Fibroblast of skin of scalp (primary cell): ENCODE measurements around the gene PNPLA8. TPM values are rescaled to one million over a fixed set of nuclear protein-coding genes. Genes with fewer than 3 reads are reported as not detected.
"Not testable (repeated sequence)": the region's sequence is repeated elsewhere in the genome, so short reads cannot be mapped to it uniquely, and the experiment has no call there.

Source experiments
- DNase-seq: peaks from one replicate; pipeline ENCODE4 v3.0.0-alpha.2; 2013
- polyA plus RNA-seq, 2 experiments: library from polyadenylated mRNA; unstranded; fragments of 120-200 nt; gene quantifications; one replicate each; pipeline ENCODE4 v1.2.1, GENCODE V29; 2013; ENCODE audit not compliant: insufficient read length in 2 of 2

PNPLA8 gene, protein sequence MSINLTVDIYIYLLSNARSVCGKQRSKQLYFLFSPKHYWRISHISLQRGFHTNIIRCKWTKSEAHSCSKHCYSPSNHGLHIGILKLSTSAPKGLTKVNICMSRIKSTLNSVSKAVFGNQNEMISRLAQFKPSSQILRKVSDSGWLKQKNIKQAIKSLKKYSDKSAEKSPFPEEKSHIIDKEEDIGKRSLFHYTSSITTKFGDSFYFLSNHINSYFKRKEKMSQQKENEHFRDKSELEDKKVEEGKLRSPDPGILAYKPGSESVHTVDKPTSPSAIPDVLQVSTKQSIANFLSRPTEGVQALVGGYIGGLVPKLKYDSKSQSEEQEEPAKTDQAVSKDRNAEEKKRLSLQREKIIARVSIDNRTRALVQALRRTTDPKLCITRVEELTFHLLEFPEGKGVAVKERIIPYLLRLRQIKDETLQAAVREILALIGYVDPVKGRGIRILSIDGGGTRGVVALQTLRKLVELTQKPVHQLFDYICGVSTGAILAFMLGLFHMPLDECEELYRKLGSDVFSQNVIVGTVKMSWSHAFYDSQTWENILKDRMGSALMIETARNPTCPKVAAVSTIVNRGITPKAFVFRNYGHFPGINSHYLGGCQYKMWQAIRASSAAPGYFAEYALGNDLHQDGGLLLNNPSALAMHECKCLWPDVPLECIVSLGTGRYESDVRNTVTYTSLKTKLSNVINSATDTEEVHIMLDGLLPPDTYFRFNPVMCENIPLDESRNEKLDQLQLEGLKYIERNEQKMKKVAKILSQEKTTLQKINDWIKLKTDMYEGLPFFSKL
- 21.4 TPM for polyA plus RNA-seq (2013, experiment 1 of 2; ENCODE audit: insufficient read length)
- 22.6 TPM for polyA plus RNA-seq (2013, experiment 2 of 2; ENCODE audit: insufficient read length)

GRCh38 chr7:108525985-108526767 is at the start of gene PNPLA8:
TSS of gene PNPLA8 (minus strand) at chr7:108526135. CDS start at chr7:108515491, 10,644 bp downstream.
- DNase-seq: peak; percentile 100

DNA sequence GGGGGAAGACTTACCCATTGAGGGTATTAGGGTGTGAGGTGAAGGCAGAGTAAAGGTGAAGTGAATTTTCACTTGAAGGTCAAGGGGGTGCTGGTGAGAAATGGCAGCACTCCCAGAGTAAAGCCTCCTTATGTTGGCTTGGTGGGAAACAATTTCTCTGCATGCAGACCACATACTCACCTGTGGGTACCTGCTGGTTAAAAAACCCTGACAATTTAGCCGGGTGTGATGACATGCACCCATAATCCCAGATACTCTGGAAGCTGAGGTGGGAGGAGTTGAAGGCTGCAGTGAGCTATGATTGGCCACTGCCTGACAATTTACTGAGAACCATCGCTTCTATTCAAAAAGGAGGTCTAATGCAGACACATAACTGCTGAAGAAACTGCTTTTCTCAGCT is 49.2 kb upstream of the PNPLA8 start:
- no peak for DNase-seq

DNA sequence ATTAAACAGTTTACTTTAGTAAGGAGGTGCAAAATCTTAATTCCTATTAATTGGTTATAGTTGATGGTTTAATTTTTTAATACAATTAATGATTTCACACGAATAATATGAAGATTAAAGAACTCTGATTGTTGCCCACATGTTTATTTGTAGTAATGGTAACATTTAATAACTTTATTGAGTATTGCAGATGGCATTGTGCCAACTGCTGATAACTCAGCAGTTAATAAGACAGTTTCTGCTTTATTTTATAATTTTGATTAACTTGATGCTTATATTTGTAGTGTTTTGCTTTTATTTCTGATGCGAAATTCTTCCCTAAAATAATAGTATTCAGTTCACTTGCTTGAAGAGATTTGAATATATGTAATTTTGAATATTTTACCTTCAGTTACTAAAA is 46.5 kb upstream of the PNPLA8 start:
- no peak for DNase-seq

DNA sequence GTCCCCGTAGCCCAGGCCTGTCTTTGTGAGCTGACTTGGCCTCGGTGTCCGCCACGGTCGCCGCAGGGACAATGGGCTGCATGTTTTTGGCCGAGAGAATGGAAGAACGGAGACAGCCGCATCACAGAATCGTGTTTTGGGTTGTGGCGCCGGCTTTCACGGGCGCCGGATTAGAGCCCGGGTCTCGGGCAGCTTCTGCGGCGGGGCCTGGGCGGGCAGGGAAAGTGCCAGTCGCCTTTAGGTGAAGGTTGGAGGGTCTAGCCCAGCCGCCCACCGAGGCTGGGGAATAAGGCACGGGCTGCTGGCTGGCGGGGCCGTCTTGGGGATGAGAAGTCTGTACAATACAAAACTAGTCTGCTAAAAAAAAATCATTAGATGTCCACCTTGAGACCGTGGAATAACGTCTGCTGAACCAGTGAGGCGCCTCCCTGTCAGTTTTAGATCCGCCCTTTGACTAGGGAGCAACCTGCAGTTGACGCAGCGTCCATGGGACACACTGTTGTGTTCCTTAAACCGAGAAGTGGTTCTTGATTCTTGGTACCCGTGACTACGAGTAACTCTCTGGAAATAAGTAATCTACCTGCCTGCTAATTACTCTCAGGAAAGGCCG is 44.3 kb upstream of the PNPLA8 start:
- peak; percentile 8 for DNase-seq

GRCh38 chr7:108569381-108570145 is 43.6 kb upstream of the PNPLA8 start, which contains the start of the genes DNAJB9 and THAP5:
TSS of gene DNAJB9 (plus strand) at chr7:108569874. CDS start at chr7:108571727, 1,853 bp downstream.
TSS of gene THAP5 (minus strand) at chr7:108569706. CDS start at chr7:108569569, 137 bp downstream.
- DNase-seq: peak; percentile 100

- no peak for DNase-seq
Observed at GRCh38 chr7:108568801-108569380, 43.0 kb upstream of the PNPLA8 start.

DNA sequence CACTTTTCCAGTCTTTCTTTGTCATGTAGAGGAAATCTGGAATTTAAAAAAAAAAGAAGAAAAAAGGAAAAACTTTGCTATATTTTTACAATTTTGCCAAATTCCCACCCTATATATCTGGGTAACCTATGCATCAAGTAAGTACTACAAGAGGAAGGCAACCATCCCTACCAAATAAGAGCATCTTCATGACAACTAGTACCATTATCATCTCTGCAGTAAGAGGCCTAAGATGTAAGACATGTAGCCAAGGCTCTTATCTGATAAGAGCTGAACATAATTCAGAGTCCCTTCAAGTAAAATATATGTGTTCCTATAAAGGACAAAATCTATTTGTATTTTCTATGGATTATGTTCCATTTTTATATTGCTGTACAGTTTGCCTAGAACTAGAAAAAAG is 40.1 kb upstream of the PNPLA8 start:
- DNase-seq: no peak

GRCh38 chr7:108561047-108561619 is 35.2 kb upstream of the PNPLA8 start:
- peak; percentile 50 for DNase-seq

GRCh38 chr7:108559253-108559652 is 33.3 kb upstream of the PNPLA8 start:
- DNase-seq: no peak

DNA sequence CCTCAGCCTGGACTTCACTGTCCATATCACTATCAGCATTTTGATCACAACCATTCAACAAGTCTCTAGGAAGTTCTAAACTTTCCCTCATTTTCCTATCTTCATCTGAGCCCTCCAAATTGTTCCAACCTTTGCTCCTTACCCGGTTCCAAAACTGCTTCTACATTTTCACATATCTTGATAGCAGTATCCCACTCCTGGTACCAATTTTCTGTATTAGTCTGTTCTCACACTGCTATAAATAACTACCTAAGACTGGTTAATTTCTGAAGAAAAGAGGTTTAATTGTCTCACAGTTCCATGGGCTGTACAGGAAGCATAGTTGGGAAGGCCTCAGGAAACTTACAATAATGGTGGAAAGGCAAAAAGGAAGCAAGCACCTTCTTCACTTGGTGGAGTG is 31.7 kb upstream of the PNPLA8 start:
- no peak for DNase-seq

DNA sequence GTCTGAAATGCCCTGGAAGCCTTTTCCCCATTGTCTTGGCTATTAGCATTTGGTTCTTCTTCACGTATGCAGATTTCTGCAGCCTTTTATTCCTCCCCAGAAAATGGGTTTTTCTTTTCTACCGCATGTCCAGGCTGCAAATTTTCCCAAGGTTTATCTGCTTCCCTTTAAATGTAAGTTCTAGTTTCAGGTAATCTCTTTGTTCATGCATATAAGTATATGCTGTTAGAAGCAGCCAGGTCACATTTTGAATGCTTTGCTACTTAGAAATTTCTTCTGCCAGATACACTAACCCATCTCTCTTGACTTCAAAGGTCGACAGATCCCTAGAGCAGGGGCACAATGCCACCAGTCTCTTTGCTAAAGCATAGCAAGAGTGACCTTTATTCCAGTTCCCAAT is 31.3 kb upstream of the PNPLA8 start:
- no peak for DNase-seq

DNA sequence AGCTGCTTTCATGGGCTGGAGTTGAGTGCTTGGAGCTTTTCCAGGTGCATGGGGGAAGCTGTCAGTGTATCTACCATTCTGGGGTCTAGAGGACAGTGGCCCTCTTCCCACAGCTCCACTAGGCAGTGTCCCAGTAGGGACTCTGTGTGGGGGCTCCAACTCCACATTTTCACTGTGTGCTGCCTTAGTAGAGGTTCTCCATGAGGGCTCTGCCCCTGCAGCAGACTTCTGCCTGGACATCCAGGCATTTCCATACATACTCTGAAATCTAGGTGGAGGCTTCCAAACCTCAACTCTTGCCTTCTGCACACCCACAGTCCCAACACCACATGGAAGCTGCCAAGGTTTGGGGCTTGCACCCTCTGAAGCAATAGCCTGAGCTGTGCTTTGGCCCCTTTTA is 30.7 kb upstream of the PNPLA8 start:
- not testable (repeated sequence) for DNase-seq

- DNase-seq: not testable (repeated sequence)
Observed at GRCh38 chr7:108548141-108548896, 22.4 kb upstream of the PNPLA8 start.

DNA sequence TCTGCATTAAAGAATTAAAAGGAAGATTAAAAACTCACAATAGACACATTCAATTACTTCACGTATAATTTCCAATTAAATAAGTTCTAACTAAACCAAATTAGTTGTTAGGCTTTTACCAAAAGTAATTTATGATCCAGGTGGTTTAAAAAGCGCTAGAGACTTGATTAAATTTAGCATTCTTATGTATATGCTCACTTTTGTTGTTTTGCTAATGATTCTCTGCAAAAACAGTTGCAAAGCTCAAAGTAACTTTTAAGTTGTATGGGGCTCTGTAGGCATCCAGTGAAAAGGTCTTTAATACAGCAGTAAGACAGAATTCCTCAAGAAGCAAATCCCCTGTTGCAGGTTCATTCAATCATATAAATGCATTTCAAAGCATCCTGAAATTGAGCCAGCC is 15.5 kb upstream of the PNPLA8 start:
- DNase-seq: no peak

- DNase-seq: not testable (repeated sequence)
Observed at GRCh38 chr7:108538685-108539084, 12.8 kb upstream of the PNPLA8 start.

- DNase-seq: not testable (repeated sequence)
Observed at GRCh38 chr7:108538236-108538635, 12.3 kb upstream of the PNPLA8 start.

DNA sequence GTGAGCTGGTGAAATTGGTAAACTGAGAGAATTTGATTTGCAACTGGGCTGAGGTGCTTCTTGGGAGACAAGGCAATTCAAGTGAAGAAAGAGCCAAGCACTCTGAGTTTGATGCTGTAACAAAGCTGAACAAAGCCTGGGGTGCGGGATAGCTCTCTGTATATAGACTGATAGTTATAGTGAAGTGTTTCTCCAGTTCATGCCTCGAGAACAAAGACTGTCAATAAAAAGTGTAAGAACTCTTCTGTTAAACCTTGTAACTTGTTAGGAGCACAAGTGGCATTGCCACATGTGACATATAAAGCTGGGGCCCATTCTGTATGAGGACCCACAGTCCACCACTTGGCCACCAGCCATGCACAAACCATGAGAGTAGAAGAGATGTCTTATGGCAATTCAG is 11.3 kb upstream of the PNPLA8 start:
- no peak for DNase-seq

DNA sequence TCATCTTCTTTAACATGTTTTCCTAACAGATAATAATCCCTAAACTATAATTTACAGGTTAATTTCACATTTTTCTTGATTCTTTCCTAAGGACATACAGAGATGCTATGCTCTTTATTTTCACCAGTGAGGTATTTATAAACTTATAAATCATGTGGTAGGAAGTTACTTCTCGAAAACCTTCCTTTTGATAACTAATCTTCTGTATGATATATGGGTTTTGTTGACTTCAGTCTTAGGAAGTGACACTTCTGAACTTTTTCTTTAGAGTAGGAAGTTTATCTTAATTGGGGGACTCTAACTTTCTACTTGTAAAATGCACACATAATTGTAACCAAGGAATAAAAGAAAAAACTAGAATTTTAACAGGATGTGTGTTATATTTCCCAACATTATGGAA is 9.8 kb upstream of the PNPLA8 start:
- no peak for DNase-seq

DNA sequence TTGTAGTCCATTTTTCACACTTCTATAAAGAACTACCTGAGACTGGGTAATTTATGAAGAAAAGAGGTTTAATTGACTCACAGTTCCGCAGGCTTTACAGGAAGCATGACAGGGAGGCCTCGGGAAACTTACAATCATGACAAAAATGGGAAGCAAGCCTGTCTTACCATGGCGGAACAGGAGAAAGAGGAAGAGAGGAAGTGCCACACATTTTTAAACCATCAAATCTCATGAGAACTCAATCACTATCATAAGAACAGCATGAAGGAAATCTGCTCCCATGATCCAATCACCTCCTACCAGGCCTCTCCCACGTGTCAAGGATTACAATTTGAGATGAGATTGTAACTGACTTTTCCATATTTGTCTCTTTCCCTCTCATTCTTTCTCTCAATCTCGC is 9.3 kb upstream of the PNPLA8 start:
- no peak for DNase-seq

DNA sequence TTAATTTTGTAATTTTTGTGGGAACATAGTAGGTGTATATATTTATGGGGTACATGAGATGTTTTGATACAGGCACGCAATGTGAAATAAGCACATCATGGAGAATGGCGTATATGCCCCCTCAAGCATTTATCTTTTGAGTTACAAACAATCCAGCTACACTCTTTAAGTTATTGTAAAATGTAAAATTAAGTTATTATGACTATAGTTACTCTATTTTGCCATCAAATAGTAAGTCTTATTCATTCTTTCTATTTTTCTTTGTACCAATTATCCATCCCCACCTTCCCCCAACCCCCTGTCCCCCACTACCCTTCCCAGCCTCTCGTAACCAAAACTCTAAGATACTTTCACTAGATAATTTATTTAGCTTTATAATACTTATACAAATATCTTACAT is 7.8 kb upstream of the PNPLA8 start:
- DNase-seq: no peak
